Left ventricle myocardium inferior (tissue), 1 donor: ENCODE results near the gene CELF4. TPM values are rescaled to one million over a fixed set of nuclear protein-coding genes. Genes with fewer than 3 reads are reported as not detected.

ENCODE experiments used
- DNase-seq: peaks from one replicate; pipeline ENCODE4 v3.0.0-alpha.2; 2020
- H3K27ac ChIP-seq: fragments of 200-600 bp; replicated peaks from 2 replicates; pipeline ENCODE4 v1.8.0; 2021
- H3K27me3 ChIP-seq: fragments of 200-600 bp; 2 replicates; pipeline ENCODE4 v1.8.0; 2021; ENCODE audit warnings: low read depth
- H3K36me3 ChIP-seq: fragments of 200-600 bp; 2 replicates; pipeline ENCODE4 v1.8.0; 2021
- H3K4me1 ChIP-seq: fragments of 200-600 bp; 2 replicates; pipeline ENCODE4 v1.8.0; 2021
- H3K4me3 ChIP-seq: fragments of 200-600 bp; 2 replicates; pipeline ENCODE4 v1.8.0; 2021; ENCODE audit warnings: mild to moderate bottlenecking, moderate library complexity
- H3K9me3 ChIP-seq: fragments of 200-600 bp; replicated peaks from 2 replicates; pipeline ENCODE4 v1.8.0; 2021
- CTCF ChIP-seq: fragments of 200-600 bp; IDR thresholded peaks from 2 replicates; pipeline ENCODE4 v1.8.0; 2021; ENCODE audit warnings: antibody characterized with exemption, mild to moderate bottlenecking, borderline replicate concordance
- intact Hi-C: fragments of 100-400 bp; cut with micrococcal nuclease; formaldehyde crosslinking; loops from one replicate; pipeline ENCODE4 v1.11.0; 2022
- total RNA-seq: library from RNA; stranded (reverse); fragmentation: NEBNext Ultra II Directional; extraction: Animal tissue kit (Norgen Biotek cat#: 25700); gene quantifications from one replicate; pipeline ENCODE4 v1.2.1, GENCODE V29; 2021
- donor health status: DM: no; HTN: yes; CAD: no; lungs with severe emphysema.

Gene CELF4
- total RNA-seq, 1 donor from 2014 or later, result 0.60 TPM

DNA sequence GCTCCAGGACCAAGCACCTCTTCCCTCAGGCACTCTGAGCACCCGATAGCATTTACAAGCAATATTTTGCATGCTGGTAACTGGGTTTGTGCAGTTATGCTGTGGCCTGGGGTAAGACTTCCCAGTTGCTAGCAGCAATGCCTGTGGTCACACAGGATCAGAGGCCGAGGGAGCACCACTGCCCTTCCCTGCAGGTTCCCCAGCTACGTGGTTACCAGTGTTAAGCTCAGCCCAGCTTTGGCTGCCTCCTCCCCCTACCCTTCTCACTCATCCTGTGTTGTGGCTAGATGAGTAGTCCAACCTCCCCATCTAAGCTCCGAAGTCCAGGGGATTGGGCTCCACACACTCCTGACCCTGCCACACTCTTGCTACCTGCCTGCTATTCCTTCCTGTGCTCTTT lies 141.1 kb downstream of the CELF4 start:
- no peak overlapping the region for H3K4me3 ChIP-seq
- peaks cover 22% of the 10 kb centered on the region for H3K27me3 ChIP-seq
- DNase-seq, result no peak
- no peak for TF ChIP-seq CTCF
- no peaks in the 10 kb centered on the region for H3K36me3 ChIP-seq
- H3K27ac ChIP-seq, result no peak overlapping the region
- intact Hi-C loops, result no loop called here
- H3K9me3 ChIP-seq, result no peaks in the 10 kb centered on the region
- no peaks in the 10 kb centered on the region for H3K4me1 ChIP-seq

- H3K9me3 ChIP-seq, result no peaks in the 10 kb centered on the region
- H3K36me3 ChIP-seq, result no peaks in the 10 kb centered on the region
- H3K4me1 ChIP-seq, result no peaks in the 10 kb centered on the region
- intact Hi-C loops, result no loop called here
- no peak for DNase-seq
- H3K27me3 ChIP-seq, result peaks cover 26% of the 10 kb centered on the region
- no peak for TF ChIP-seq CTCF
- no peak overlapping the region for H3K27ac ChIP-seq
- H3K4me3 ChIP-seq, result no peak overlapping the region
Measured at GRCh38 chr18:37422596-37422995, 143.0 kb downstream of the CELF4 start.

DNA sequence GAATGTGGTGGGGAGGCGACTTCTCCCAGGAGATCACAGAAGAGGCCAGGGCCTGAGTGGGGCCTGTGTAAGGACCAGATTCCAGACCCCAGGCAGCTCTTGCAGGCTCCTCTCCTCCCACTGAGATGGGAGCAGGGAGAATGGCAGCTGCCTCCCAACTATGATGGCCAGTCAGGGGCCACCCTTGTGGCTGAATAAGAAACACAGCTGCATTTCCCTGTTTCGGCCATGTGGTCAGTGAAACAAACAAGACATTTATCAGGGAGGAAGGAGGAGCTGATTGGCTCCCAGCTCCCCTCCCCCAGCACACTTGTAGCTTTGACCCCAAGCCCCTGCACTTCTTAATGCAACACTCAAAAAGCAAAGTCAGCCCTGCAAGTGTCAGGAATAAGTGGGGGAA lies 143.5 kb downstream of the CELF4 start:
- Histone ChIP-seq H3K4me1 (no peaks in the 10 kb centered on the region), H3K27me3 (peaks cover 31% of the 10 kb centered on the region), H3K36me3 (no peaks in the 10 kb centered on the region), H3K27ac (no peak overlapping the region), H3K9me3 (no peaks in the 10 kb centered on the region), H3K4me3 (no peak overlapping the region)
- intact Hi-C loops, result no loop called here
- DNase-seq, result no peak
- TF ChIP-seq CTCF, result no peak

DNA sequence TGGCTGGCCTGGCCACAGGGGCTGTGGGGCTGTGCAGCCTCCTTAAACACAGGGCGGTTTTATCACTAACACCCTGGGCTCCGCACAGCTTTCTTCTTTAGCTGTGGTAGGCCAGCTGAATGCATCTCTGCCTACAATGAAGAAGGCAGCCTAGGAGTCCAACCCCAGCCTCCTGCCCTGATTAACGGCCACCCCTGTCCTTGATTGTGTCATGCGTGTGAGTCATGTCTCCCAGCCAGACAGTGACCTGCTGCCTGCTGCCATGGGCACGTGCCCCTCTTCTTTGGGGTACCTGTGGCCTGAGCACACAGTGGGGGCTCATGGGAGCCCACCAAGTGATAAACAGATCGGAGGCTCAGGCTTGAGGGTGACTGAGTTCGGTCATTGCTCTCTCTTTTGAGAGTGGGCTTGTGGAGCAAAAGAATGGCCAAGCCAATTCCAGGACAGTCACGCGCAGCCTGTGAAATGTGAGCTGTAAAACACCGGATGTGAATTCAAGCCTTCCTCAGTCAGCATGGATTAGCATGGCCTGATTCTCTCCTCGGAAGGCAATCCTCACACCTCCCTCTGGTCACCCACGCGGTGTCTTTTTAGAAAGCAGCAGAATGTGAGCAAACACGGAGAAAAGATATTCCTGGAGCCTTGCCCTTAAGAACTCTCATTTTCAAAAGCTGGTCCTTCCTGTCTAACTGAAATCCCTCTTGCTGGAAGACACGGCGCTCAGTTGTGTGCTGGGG lies 144.1 kb downstream of the CELF4 start:
- H3K36me3 ChIP-seq, result no peaks in the 10 kb centered on the region
- peaks cover 37% of the 10 kb centered on the region for H3K27me3 ChIP-seq
- intact Hi-C loops, result no loop called here
- H3K4me1 ChIP-seq, result no peaks in the 10 kb centered on the region
- no peak overlapping the region for H3K27ac ChIP-seq
- no peaks in the 10 kb centered on the region for H3K9me3 ChIP-seq
- no peak for DNase-seq
- no peak for TF ChIP-seq CTCF
- H3K4me3 ChIP-seq, result no peak overlapping the region

- DNase-seq, result no peak
- no peak overlapping the region for H3K27ac ChIP-seq
- H3K4me1 ChIP-seq, result no peaks in the 10 kb centered on the region
- TF ChIP-seq CTCF, result no peak
- no peaks in the 10 kb centered on the region for H3K9me3 ChIP-seq
- no peaks in the 10 kb centered on the region for H3K36me3 ChIP-seq
- H3K4me3 ChIP-seq, result no peak overlapping the region
- intact Hi-C loops, result no loop called here
- peaks cover 37% of the 10 kb centered on the region for H3K27me3 ChIP-seq
Measured at GRCh38 chr18:37420315-37420880, 145.2 kb downstream of the CELF4 start.
